Breast epithelium (tissue), 4 donors: ENCODE results near the gene BCAN. TPM values are rescaled to one million over a fixed set of nuclear protein-coding genes. Genes with fewer than 3 reads are reported as not detected.
"Not testable (repeated sequence)": the region's sequence is repeated elsewhere in the genome, so short reads cannot be mapped to it uniquely, and the experiment has no call there.

ENCODE experiments used
- DNase-seq, 2 donors: peaks; one replicate each; pipeline ENCODE4 v3.0.0-alpha.2; 2019; ENCODE audit warnings: low spot score in 2 of 2
- H3K27ac ChIP-seq, 2 donors: fragments of 200-600 bp; sonication (generic) in 1 of 2; one replicate each; pipeline ENCODE4 v1.5.1; 2016 to 2019; ENCODE audit warnings: mild to moderate bottlenecking in 1 of 2
- H3K27me3 ChIP-seq, 2 donors: fragments of 200-600 bp; sonication (generic) in 1 of 2; one replicate each; pipeline versions ENCODE4 v1.5.1 to v1.6.0; 2017 to 2019; ENCODE audit warnings: control low read depth in 1 of 2, mild to moderate bottlenecking in 1 of 2
- H3K36me3 ChIP-seq: fragments of 200-600 bp; one replicate; pipeline ENCODE4 v1.5.1; 2019
- H3K4me1 ChIP-seq, 2 donors: fragments of 200-600 bp; sonication (generic); one replicate each; pipeline ENCODE4 v1.5.1; 2016 to 2019; ENCODE audit warnings: control low read depth in 1 of 2
- H3K4me3 ChIP-seq, 3 donors: fragments of 200-600 bp; sonication (generic); 1 replicate in 2 of 3; 2 replicates in 1 of 3; pipeline ENCODE4 v1.5.1; 2016 to 2019; ENCODE audit warnings: mild to moderate bottlenecking in 3 of 3, moderate library complexity in 2 of 3
- H3K9me3 ChIP-seq, 2 donors: fragments of 200-600 bp; sonication (generic) in 1 of 2; one replicate each; pipeline ENCODE4 v1.5.1; 2016 to 2019; ENCODE audit warnings: control low read depth in 1 of 2
- CTCF ChIP-seq, 3 donors: fragments of 450-650 bp; IDR thresholded peaks; one replicate each; pipeline ENCODE4 v1.5.1; 2016 to 2017; ENCODE audit warnings: antibody characterized with exemption in 3 of 3, mild to moderate bottlenecking in 3 of 3, moderate library complexity in 3 of 3
- POLR2A ChIP-seq: fragments of 450-650 bp; IDR thresholded peaks from one replicate; pipeline ENCODE4 v1.6.1; 2016; ENCODE audit warnings: antibody characterized with exemption, mild to moderate bottlenecking, moderate library complexity
- POLR2AphosphoS5 ChIP-seq, 3 donors: sonication (generic); formaldehyde crosslinking; IDR thresholded peaks; one replicate each; pipeline ENCODE4 v1.6.1; 2017; ENCODE audit warnings: antibody characterized with exemption in 3 of 3
- intact Hi-C: fragments of 100-400 bp; cut with DNase I; formaldehyde crosslinking; loops from one replicate; pipeline ENCODE4 v1.15.1; 2023; ENCODE audit warnings: low total_unique reads
- total RNA-seq, 3 donors: library from RNA; depleted of rRNA; stranded (reverse); fragments of >200 nt; gene quantifications; one replicate each; pipeline ENCODE4 v1.1.0, GENCODE V29; 2016

The BCAN gene
- total RNA-seq, 3 donors from 2014 or later, result 0.44 TPM; not detected in 2

GRCh38 chr1:156599811-156600210 is 42.1 kb upstream of the BCAN start:
- no peak overlapping the region for H3K4me3 ChIP-seq
- intact Hi-C loops, result loop anchor here (10.0 kb wide), 1 partner anchor 145 kb away; no protein-coding TSS in a partner anchor
- no peak for DNase-seq
- H3K9me3 ChIP-seq, result no peaks in the 10 kb centered on the region
- H3K4me1 ChIP-seq, result peaks cover 0 to 6% of the 10 kb centered on the region in 2 donors
- H3K27ac ChIP-seq, result no peak overlapping the region
- no peaks in the 10 kb centered on the region for H3K27me3 ChIP-seq
- H3K36me3 ChIP-seq, result no peaks in the 10 kb centered on the region
- TF ChIP-seq CTCF (IDR thresholded peaks at IDR 0.05) (no peak), POLR2AphosphoS5 (IDR thresholded peaks at IDR 0.05) (no peak), POLR2A (no peak)

GRCh38 chr1:156600733-156601121 is 41.2 kb upstream of the BCAN start:
- no peaks in the 10 kb centered on the region for H3K9me3 ChIP-seq
- H3K27ac ChIP-seq, result peak overlapping the region; percentile 70 to 76
- intact Hi-C loops, result loop anchor here (10.0 kb wide), 1 partner anchor 146 kb away; no protein-coding TSS in a partner anchor

GRCh38 chr1:156601122-156601830 is 40.6 kb upstream of the BCAN start, which contains the start of gene GPATCH4:
GPATCH4 (minus strand) TSS chr1:156601479.
- DNase-seq, result peak; percentile 59 to 64
- TF ChIP-seq CTCF (IDR thresholded peaks at IDR 0.05) (no peak), POLR2AphosphoS5 (IDR thresholded peaks at IDR 0.05) (peak; percentile 27 to 83 (median 47)), POLR2A (peak; percentile 25)
- Histone ChIP-seq H3K36me3 (no peaks in the 10 kb centered on the region), H3K27ac (peak within 1 kb of the TSS; percentile 70 to 76), H3K4me1 (peaks cover 0 to 6% of the 10 kb centered on the region in 2 donors), H3K4me3 (peak within 1 kb of the TSS; percentile 56 to 84 (median 69)), H3K27me3 (no peaks in the 10 kb centered on the region), H3K9me3 (no peaks in the 10 kb centered on the region)
- intact Hi-C loops, result loop anchor here (10.0 kb wide), 1 partner anchor 146 kb away; no protein-coding TSS in a partner anchor

More at GRCh38 chr1:156600733-156601121, 41.2 kb upstream of the BCAN start:
- Histone ChIP-seq H3K27me3 (no peaks in the 10 kb centered on the region), H3K36me3 (no peaks in the 10 kb centered on the region), H3K4me1 (peaks cover 0 to 6% of the 10 kb centered on the region in 2 donors), H3K4me3 (peak overlapping the region; percentile 56 to 84 (median 69))
- TF ChIP-seq CTCF (IDR thresholded peaks at IDR 0.05) (no peak), POLR2AphosphoS5 (IDR thresholded peaks at IDR 0.05) (no peak), POLR2A (no peak)
- DNase-seq, result no peak

GRCh38 chr1:156601892-156602291 is 40.0 kb upstream of the BCAN start:
- no peak for DNase-seq
- Histone ChIP-seq H3K27ac (peak overlapping the region; percentile 70 to 76), H3K9me3 (no peaks in the 10 kb centered on the region), H3K36me3 (no peaks in the 10 kb centered on the region), H3K4me1 (peaks cover 0 to 6% of the 10 kb centered on the region in 2 donors), H3K4me3 (peak overlapping the region; percentile 56 to 84 (median 69)), H3K27me3 (no peaks in the 10 kb centered on the region)
- TF ChIP-seq CTCF (IDR thresholded peaks at IDR 0.05), result no peak
- TF ChIP-seq POLR2AphosphoS5 (IDR thresholded peaks at IDR 0.05), result no peak
- TF ChIP-seq POLR2A, result no peak
- intact Hi-C loops, result loop anchor here (10.0 kb wide), 1 partner anchor 147 kb away; no protein-coding TSS in a partner anchor

GRCh38 chr1:156602557-156602993 is 39.3 kb upstream of the BCAN start:
- peaks cover 0 to 6% of the 10 kb centered on the region in 2 donors for H3K4me1 ChIP-seq
- H3K27me3 ChIP-seq, result no peaks in the 10 kb centered on the region
- peak overlapping the region in 1 of 2 donors; percentile 40 for H3K27ac ChIP-seq
- peak overlapping the region in 1 of 3 donors; percentile 5 for H3K4me3 ChIP-seq
- intact Hi-C loops, result loop anchor here (10.0 kb wide), 1 partner anchor 148 kb away; no protein-coding TSS in a partner anchor
- TF ChIP-seq POLR2AphosphoS5 (IDR thresholded peaks at IDR 0.05) (no peak), CTCF (IDR thresholded peaks at IDR 0.05) (no peak), POLR2A (no peak)
- peak in 1 of 2 donors; percentile 36 for DNase-seq
- H3K9me3 ChIP-seq, result no peaks in the 10 kb centered on the region
- no peaks in the 10 kb centered on the region for H3K36me3 ChIP-seq

- not testable (repeated sequence) for H3K4me3 ChIP-seq, DNase-seq, H3K36me3 ChIP-seq, H3K9me3 ChIP-seq, H3K27ac ChIP-seq, H3K27me3 ChIP-seq, H3K4me1 ChIP-seq
- intact Hi-C loops, result loop anchor here (10.0 kb wide), 1 partner anchor 153 kb away; no protein-coding TSS in a partner anchor
Measured at GRCh38 chr1:156607344-156607743, 34.6 kb upstream of the BCAN start.
